Colonic mucosa (tissue), 4 donors: Measurements from ENCODE around the gene PDZD2. TPM values are rescaled to one million over a fixed set of nuclear protein-coding genes. Genes with fewer than 3 reads are reported as not detected.
A peak's percentile ranks its signal among the peaks of the same experiment; 100 is the strongest.

ENCODE experiments used
- DNase-seq: peaks from one replicate; pipeline ENCODE4 v3.0.0-alpha.2; 2020
- H3K27ac ChIP-seq: fragments of 200-600 bp; one replicate; pipeline ENCODE4 v1.8.0; 2021
- H3K27me3 ChIP-seq: fragments of 200-600 bp; one replicate; pipeline ENCODE4 v1.8.0; 2021
- H3K36me3 ChIP-seq: fragments of 200-600 bp; one replicate; pipeline ENCODE4 v1.8.0; 2021
- H3K4me1 ChIP-seq: fragments of 200-600 bp; one replicate; pipeline ENCODE4 v1.8.0; 2021; ENCODE audit warnings: mild to moderate bottlenecking
- H3K4me3 ChIP-seq: fragments of 200-600 bp; one replicate; pipeline ENCODE4 v1.8.0; 2021
- H3K9ac ChIP-seq, 2 donors: one replicate each; pipeline ENCODE4 v1.7.0; 2013; ENCODE audit warnings: control low read depth in 2 of 2, low read depth in 2 of 2, low read length in 2 of 2
- H3K9me3 ChIP-seq: fragments of 200-600 bp; one replicate; pipeline ENCODE4 v1.8.0; 2021
- CTCF ChIP-seq: fragments of 200-600 bp; IDR thresholded peaks from one replicate; pipeline ENCODE4 v1.8.0; 2022; ENCODE audit warnings: antibody characterized with exemption, mild to moderate bottlenecking
- intact Hi-C: fragments of 100-400 bp; cut with DNase I; formaldehyde crosslinking; loops from one replicate; pipeline ENCODE4 v1.14.1; 2022
- total RNA-seq, 2 donors: library from RNA; stranded (reverse); fragmentation: NEBNext Ultra II Directional in 1 of 2; extraction: Animal tissue kit (Norgen Biotek cat#: 25700) in 1 of 2; gene quantifications; one replicate each; pipeline ENCODE4 v1.2.1, GENCODE V29; 2021
- donor health status: healthy.
- donor health status: DM: no; HTN: no; CAD: no.
- donor health status: DM: no; HTN: no; CAD: no.

Gene PDZD2
- total RNA-seq, 2 donors from 2014 or later: 1.8 to 2.3 TPM

DNA sequence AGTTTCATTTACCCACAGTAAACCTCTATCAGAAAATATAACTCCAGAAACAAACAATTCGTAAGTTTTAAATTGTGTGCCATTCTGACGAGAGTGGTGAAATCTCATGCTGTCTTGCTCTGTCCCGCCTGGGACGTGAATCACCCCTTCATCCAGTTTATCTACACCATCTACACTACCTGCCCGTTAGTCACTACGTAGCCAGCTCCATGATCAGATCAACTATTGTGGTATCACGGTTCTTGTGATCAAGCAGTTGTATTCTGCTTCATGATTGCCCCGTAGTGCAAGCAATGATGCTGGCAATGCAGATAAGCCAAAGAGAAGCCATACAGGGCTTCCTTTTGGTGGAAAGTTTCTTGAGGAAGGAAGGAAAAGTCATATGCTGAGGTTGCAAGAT is 384.9 kb downstream of the PDZD2 start:
- Histone ChIP-seq H3K9me3 (no peaks in the 10 kb centered on the region), H3K4me1 (no peaks in the 10 kb centered on the region), H3K27me3 (no peaks in the 10 kb centered on the region), H3K4me3 (no peak overlapping the region), H3K9ac (no peak overlapping the region), H3K27ac (no peak overlapping the region), H3K36me3 (no peaks in the 10 kb centered on the region)
- TF ChIP-seq CTCF: no peak
- DNase-seq: no peak
- intact Hi-C loops: no loop called here

DNA sequence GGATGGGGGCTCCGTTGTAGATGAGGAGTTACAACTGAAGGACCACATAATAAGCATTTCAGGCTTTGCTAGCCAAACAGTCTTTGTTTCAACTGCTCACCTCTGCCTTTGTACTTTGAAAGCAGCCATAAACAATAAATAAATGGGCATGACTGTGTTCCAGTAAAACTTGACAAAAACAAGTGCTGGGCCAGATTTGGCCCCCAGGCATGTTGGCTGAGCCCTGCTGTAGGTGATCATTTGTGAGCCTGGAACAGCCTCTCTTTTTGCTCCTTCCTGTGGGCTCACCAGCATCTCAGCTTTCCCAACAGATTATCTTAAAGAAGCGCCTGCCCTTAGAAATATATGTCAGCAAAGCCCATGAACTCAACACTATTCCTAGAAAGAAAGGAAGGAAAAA is 385.8 kb downstream of the PDZD2 start:
- Histone ChIP-seq H3K4me1 (no peaks in the 10 kb centered on the region), H3K36me3 (no peaks in the 10 kb centered on the region), H3K9me3 (no peaks in the 10 kb centered on the region), H3K27me3 (no peaks in the 10 kb centered on the region), H3K9ac (no peak overlapping the region), H3K27ac (no peak overlapping the region), H3K4me3 (no peak overlapping the region)
- TF ChIP-seq CTCF: no peak
- intact Hi-C loops: no loop called here
- DNase-seq: no peak

DNA sequence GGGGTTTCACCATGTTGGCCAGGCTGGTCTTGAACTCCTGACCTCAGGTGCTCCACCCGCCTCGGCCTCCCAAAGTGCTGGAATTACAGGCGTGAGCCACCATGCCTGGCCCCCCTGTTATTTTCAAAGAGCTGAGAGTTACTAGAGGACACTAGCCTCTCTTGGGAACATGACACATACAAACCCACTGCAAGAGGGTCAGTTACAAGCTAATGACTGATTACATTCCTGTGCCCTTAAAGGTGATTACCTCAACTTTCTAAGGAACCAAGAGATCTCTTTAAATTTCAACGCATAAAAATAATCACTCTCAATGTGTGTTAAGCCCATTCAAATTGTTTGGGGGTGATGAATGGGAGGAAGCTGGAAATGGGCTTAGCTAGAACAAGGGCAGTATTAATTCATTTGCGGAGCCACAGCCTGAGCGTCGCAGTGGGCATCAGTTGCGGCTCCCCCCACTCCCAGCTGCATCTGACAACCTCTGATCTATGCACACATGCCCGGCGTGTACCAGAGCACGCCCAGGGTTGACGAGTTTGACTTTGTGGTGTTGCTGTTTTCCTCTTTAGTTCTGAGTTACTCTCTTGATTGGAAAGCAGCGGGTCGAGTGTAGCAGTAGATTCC is 388.3 kb downstream of the PDZD2 start:
- Histone ChIP-seq H3K27ac (no peak overlapping the region), H3K4me1 (no peaks in the 10 kb centered on the region)
- intact Hi-C loops: no loop called here

GRCh38 chr5:32027717-32028458 is 389.0 kb downstream of the PDZD2 start:
- Histone ChIP-seq H3K9me3 (no peaks in the 10 kb centered on the region), H3K27ac (peak overlapping the region; percentile 1), H3K36me3 (no peaks in the 10 kb centered on the region), H3K27me3 (no peaks in the 10 kb centered on the region), H3K4me1 (no peaks in the 10 kb centered on the region), H3K4me3 (no peak overlapping the region), H3K9ac (no peak overlapping the region)
- no peak for TF ChIP-seq CTCF
- intact Hi-C loops: no loop called here
- peak; percentile 31 for DNase-seq

More for the DNA sequence above, 388.3 kb downstream of the PDZD2 start:
- Histone ChIP-seq H3K9me3 (no peaks in the 10 kb centered on the region), H3K9ac (no peak overlapping the region), H3K36me3 (no peaks in the 10 kb centered on the region), H3K27me3 (no peaks in the 10 kb centered on the region), H3K4me3 (no peak overlapping the region)
- DNase-seq: no peak
- no peak for TF ChIP-seq CTCF

- Histone ChIP-seq H3K4me1 (no peaks in the 10 kb centered on the region), H3K27me3 (no peaks in the 10 kb centered on the region), H3K36me3 (no peaks in the 10 kb centered on the region), H3K9ac (no peak overlapping the region), H3K27ac (no peak overlapping the region), H3K9me3 (no peaks in the 10 kb centered on the region), H3K4me3 (no peak overlapping the region)
- intact Hi-C loops: no loop called here
- TF ChIP-seq CTCF: no peak
- no peak for DNase-seq
Measured at GRCh38 chr5:32029261-32029660, 390.3 kb downstream of the PDZD2 start.
